Neural progenitor cell (in vitro differentiated cells): Measurements from ENCODE around the gene ASCC2. TPM values are rescaled to one million over a fixed set of nuclear protein-coding genes. Genes with fewer than 3 reads are reported as not detected.

Experiments
- DNase-seq: peaks from one replicate; pipeline ENCODE4 v3.0.0-alpha.2; 2016; ENCODE audit warnings: low spot score
- H2AFZ ChIP-seq: fragments of 200-600 bp; sonication (generic); replicated peaks from 2 replicates; pipeline ENCODE4 v1.6.1; 2016; ENCODE audit warnings: antibody characterized with exemption
- H3F3A ChIP-seq: fragments of 200-600 bp; sonication (generic); 2 replicates; pipeline ENCODE4 v1.6.1; 2016; ENCODE audit warnings: antibody characterized with exemption, low read depth
- H3K27ac ChIP-seq: fragments of 200-600 bp; sonication (generic); 2 replicates; pipeline ENCODE4 v1.5.1; 2016; ENCODE audit warnings: mild to moderate bottlenecking
- H3K27me3 ChIP-seq: fragments of 200-600 bp; sonication (generic); 2 replicates; pipeline ENCODE4 v1.6.1; 2016; ENCODE audit warnings: mild to moderate bottlenecking, moderate library complexity
- H3K36me3 ChIP-seq: fragments of 200-600 bp; sonication (generic); 2 replicates; pipeline ENCODE4 v1.5.1; 2016
- H3K4me1 ChIP-seq: fragments of 200-600 bp; sonication (generic); 2 replicates; pipeline ENCODE4 v1.6.1; 2016; ENCODE audit warnings: mixed run types
- H3K4me2 ChIP-seq: fragments of 200-600 bp; sonication (generic); 2 replicates; pipeline ENCODE4 v1.6.1; 2016
- H3K4me3 ChIP-seq: fragments of 200-600 bp; sonication (generic); 2 replicates; pipeline ENCODE4 v1.5.1; 2016
- H3K79me2 ChIP-seq: fragments of 200-600 bp; sonication (generic); 2 replicates; pipeline ENCODE4 v1.6.1; 2016; ENCODE audit warnings: low read depth
- H3K9ac ChIP-seq: fragments of 200-600 bp; sonication (generic); 2 replicates; pipeline ENCODE4 v1.6.1; 2016
- H3K9me3 ChIP-seq: fragments of 200-600 bp; sonication (generic); 2 replicates; pipeline ENCODE4 v1.5.1; 2016; ENCODE audit warnings: low read depth
- H4K20me1 ChIP-seq: fragments of 200-600 bp; sonication (generic); 2 replicates; pipeline ENCODE4 v1.6.1; 2016; ENCODE audit warnings: low read depth
- H3K27ac Mint-ChIP-seq: 3 replicates; pipeline ENCODE4 v1.8.0; 2021; ENCODE audit warnings: mixed read lengths
- H3K27me3 Mint-ChIP-seq: 2 replicates; pipeline ENCODE4 v1.8.0; 2022; ENCODE audit warnings: low read depth, mild to moderate bottlenecking, inconsistent platforms, moderate library complexity, mixed read lengths; ENCODE audit not compliant: insufficient read depth
- H3K36me3 Mint-ChIP-seq: 3 replicates; pipeline ENCODE4 v1.8.0; 2021; ENCODE audit warnings: mixed read lengths
- H3K4me1 Mint-ChIP-seq: 3 replicates; pipeline ENCODE4 v1.8.0; 2021; ENCODE audit warnings: mixed read lengths
- H3K4me3 Mint-ChIP-seq: 3 replicates; pipeline ENCODE4 v1.8.0; 2021; ENCODE audit warnings: mild to moderate bottlenecking, moderate library complexity, mixed read lengths
- H3K9me3 Mint-ChIP-seq: 3 replicates; pipeline ENCODE4 v1.8.0; 2020; ENCODE audit warnings: mixed read lengths
- CTCF ChIP-seq: fragments of 200-600 bp; sonication (generic); IDR thresholded peaks from 2 replicates; pipeline ENCODE4 v1.5.1; 2017; ENCODE audit warnings: antibody characterized with exemption, mild to moderate bottlenecking
- EZH2 ChIP-seq: fragments of 200-600 bp; sonication (generic); IDR thresholded peaks from 2 replicates; pipeline ENCODE4 v1.6.1; 2017; ENCODE audit warnings: antibody characterized with exemption, mild to moderate bottlenecking, moderate library complexity
- EZH2phosphoT487 ChIP-seq: fragments of 200-600 bp; sonication (generic); IDR thresholded peaks from 2 replicates; pipeline ENCODE4 v1.6.1; 2017; ENCODE audit warnings: antibody characterized with exemption
- total RNA-seq: library from RNA; depleted of rRNA; stranded (reverse); fragments of >200 nt; gene quantifications from 2 replicates; pipeline ENCODE4 v1.2.3, GENCODE V29; 2015; ENCODE audit warnings: low replicate concordance

Gene ASCC2
- total RNA-seq, 1 donor from 2014 or later: 16.1 TPM

- H3K4me3 ChIP-seq: no peak overlapping the region
- no peaks in the 10 kb centered on the region for H3F3A ChIP-seq
- H3K4me2 ChIP-seq: no peak overlapping the region
- H3K79me2 ChIP-seq: no peaks in the 10 kb centered on the region
- H3K9ac ChIP-seq: no peak overlapping the region
- no peak overlapping the region for H3K4me3 Mint-ChIP-seq
- no peaks in the 10 kb centered on the region for H3K36me3 ChIP-seq
- H3K27ac Mint-ChIP-seq: peak overlapping the region; percentile 72
- no peak overlapping the region for H2AFZ ChIP-seq
- peaks cover 43% of the 10 kb centered on the region for H3K4me1 Mint-ChIP-seq
- no peaks in the 10 kb centered on the region for H3K9me3 Mint-ChIP-seq
- H3K9me3 ChIP-seq: no peaks in the 10 kb centered on the region
- DNase-seq: no peak
- H3K4me1 ChIP-seq: peaks cover 10% of the 10 kb centered on the region
- H3K27me3 ChIP-seq: no peaks in the 10 kb centered on the region
- H3K27ac ChIP-seq: no peak overlapping the region
- no peaks in the 10 kb centered on the region for H3K27me3 Mint-ChIP-seq
- TF ChIP-seq EZH2 (no peak), EZH2phosphoT487 (no peak), CTCF (no peak)
- no peaks in the 10 kb centered on the region for H4K20me1 ChIP-seq
- no peaks in the 10 kb centered on the region for H3K36me3 Mint-ChIP-seq
These were observed 55.8 kb downstream of the ASCC2 start for GRCh38 chr22:29782061-29782845.

- Histone ChIP-seq H3K9me3 (no peaks in the 10 kb centered on the region), H3F3A (no peaks in the 10 kb centered on the region), H3K36me3 (no peaks in the 10 kb centered on the region), H4K20me1 (no peaks in the 10 kb centered on the region), H3K4me3 (no peak overlapping the region), H2AFZ (peak overlapping the region; percentile 73), H3K9ac (no peak overlapping the region), H3K27me3 (no peaks in the 10 kb centered on the region), H3K27ac (no peak overlapping the region), H3K79me2 (no peaks in the 10 kb centered on the region), H3K4me2 (no peak overlapping the region), H3K4me1 (peaks cover 10% of the 10 kb centered on the region)
- H3K27ac Mint-ChIP-seq: peak overlapping the region; percentile 94
- peak overlapping the region; percentile 2 for H3K4me3 Mint-ChIP-seq
- no peaks in the 10 kb centered on the region for H3K9me3 Mint-ChIP-seq
- TF ChIP-seq EZH2 (no peak), CTCF (no peak), EZH2phosphoT487 (no peak)
- H3K4me1 Mint-ChIP-seq: peaks cover 40% of the 10 kb centered on the region
- H3K27me3 Mint-ChIP-seq: no peaks in the 10 kb centered on the region
- no peak for DNase-seq
- no peaks in the 10 kb centered on the region for H3K36me3 Mint-ChIP-seq
These were observed 57.1 kb downstream of the ASCC2 start for GRCh38 chr22:29780748-29781676.

GRCh38 chr22:29780220-29780619 lies 57.9 kb downstream of the ASCC2 start:
- no peak for TF ChIP-seq CTCF
- no peak for TF ChIP-seq EZH2phosphoT487
- TF ChIP-seq EZH2: no peak
- no peaks in the 10 kb centered on the region for H3K36me3 Mint-ChIP-seq
- H3K9ac ChIP-seq: no peak overlapping the region
- H3K27ac ChIP-seq: no peak overlapping the region
- H3K36me3 ChIP-seq: no peaks in the 10 kb centered on the region
- H3K4me2 ChIP-seq: no peak overlapping the region
- H3K4me1 Mint-ChIP-seq: peaks cover 36% of the 10 kb centered on the region
- no peaks in the 10 kb centered on the region for H3K27me3 ChIP-seq
- H3K27ac Mint-ChIP-seq: no peak overlapping the region
- no peaks in the 10 kb centered on the region for H3K9me3 ChIP-seq
- no peak for DNase-seq
- no peak overlapping the region for H3K4me3 ChIP-seq
- H3K4me3 Mint-ChIP-seq: no peak overlapping the region
- H4K20me1 ChIP-seq: no peaks in the 10 kb centered on the region
- H3K79me2 ChIP-seq: no peaks in the 10 kb centered on the region
- no peaks in the 10 kb centered on the region for H3K9me3 Mint-ChIP-seq
- no peak overlapping the region for H2AFZ ChIP-seq
- no peaks in the 10 kb centered on the region for H3F3A ChIP-seq
- peaks cover 10% of the 10 kb centered on the region for H3K4me1 ChIP-seq
- no peaks in the 10 kb centered on the region for H3K27me3 Mint-ChIP-seq
